ENCODE data around the gene PITX2. TPM values are rescaled to one million over a fixed set of nuclear protein-coding genes. Genes with fewer than 3 reads are reported as not detected.
"Not testable (repeated sequence)": the region's sequence is repeated elsewhere in the genome, so short reads cannot be mapped to it uniquely, and the experiment has no call there.

The PITX2 gene
- total and polyA plus RNA-seq, 7 donors, result 0.45 to 2.1 (median 1.1) TPM; not detected in 3

- Histone ChIP-seq H3K9me3 (peaks cover 0 to 9% (median 1%) of the 10 kb centered on the region in 4 donors), H3K36me3 (no peaks in the 10 kb centered on the region), H3K27ac (no peak overlapping the region), H3K4me3 (no peak overlapping the region), H3K27me3 (peaks cover 0 to 7% (median 0%) of the 10 kb centered on the region in 3 donors), H3K4me1 (no peaks in the 10 kb centered on the region)
- TF ChIP-seq EP300 (IDR thresholded peaks at IDR 0.05), result no peak
- TF ChIP-seq POLR2AphosphoS5 (IDR thresholded peaks at IDR 0.05), result no peak
- no peak for TF ChIP-seq CTCF (IDR thresholded peaks at IDR 0.05)
- no peak for TF ChIP-seq POLR2A (IDR thresholded peaks at IDR 0.05)
- DNase-seq, result no peak
- intact Hi-C loops (cut with DNase I), result no loop called here
- whole genome bisulfite sequencing, 2 donors, result 82 to 88% methylated on average over 1 of the region's 1 CpG
Observed at GRCh38 chr4:110595583-110595982, 27.3 kb downstream of the PITX2 start.

GRCh38 chr4:110589297-110589696 is 33.6 kb downstream of the PITX2 start:
- DNase-seq, result no peak
- Histone ChIP-seq H3K9me3 (no peaks in the 10 kb centered on the region), H3K27me3 (no peaks in the 10 kb centered on the region), H3K4me1 (no peaks in the 10 kb centered on the region), H3K27ac (no peak overlapping the region), H3K36me3 (no peaks in the 10 kb centered on the region), H3K4me3 (no peak overlapping the region)
- intact Hi-C loops (cut with DNase I), result no loop called here
- no peak for TF ChIP-seq POLR2A (IDR thresholded peaks at IDR 0.05)
- TF ChIP-seq CTCF (IDR thresholded peaks at IDR 0.05), result no peak
- no peak for TF ChIP-seq POLR2AphosphoS5 (IDR thresholded peaks at IDR 0.05)
- TF ChIP-seq EP300 (IDR thresholded peaks at IDR 0.05), result no peak

GRCh38 chr4:110587666-110588285 is 35.1 kb downstream of the PITX2 start:
- WGBS, 2 donors, result 93 to 94% methylated on average over 36 of the region's 36 CpGs
- no peaks in the 10 kb centered on the region for H3K36me3 ChIP-seq
- intact Hi-C loops (cut with DNase I), result no loop called here
- H3K27me3 ChIP-seq, result no peaks in the 10 kb centered on the region
- no peaks in the 10 kb centered on the region for H3K9me3 ChIP-seq
- no peak overlapping the region for H3K27ac ChIP-seq
- no peaks in the 10 kb centered on the region for H3K4me1 ChIP-seq
- no peak overlapping the region for H3K4me3 ChIP-seq
- TF ChIP-seq POLR2AphosphoS5 (IDR thresholded peaks at IDR 0.05) (no peak), POLR2A (IDR thresholded peaks at IDR 0.05) (no peak), EP300 (IDR thresholded peaks at IDR 0.05) (no peak), CTCF (IDR thresholded peaks at IDR 0.05) (no peak)
- no peak for DNase-seq

GRCh38 chr4:110586131-110586850 is 36.6 kb downstream of the PITX2 start:
- intact Hi-C loops (cut with DNase I), result no loop called here
- Histone ChIP-seq H3K4me1 (no peaks in the 10 kb centered on the region), H3K27me3 (no peaks in the 10 kb centered on the region), H3K4me3 (no peak overlapping the region), H3K27ac (no peak overlapping the region), H3K9me3 (no peaks in the 10 kb centered on the region), H3K36me3 (no peaks in the 10 kb centered on the region)
- DNase-seq, result no peak
- 24 to 29% methylated on average over 7 of the region's 7 CpGs for WGBS, 2 donors
- TF ChIP-seq POLR2AphosphoS5 (IDR thresholded peaks at IDR 0.05) (no peak), CTCF (IDR thresholded peaks at IDR 0.05) (peak in 1 of 4 experiments; percentile 15), EP300 (IDR thresholded peaks at IDR 0.05) (no peak), POLR2A (IDR thresholded peaks at IDR 0.05) (no peak)

GRCh38 chr4:110576696-110577095 is 46.2 kb downstream of the PITX2 start:
- H3K4me1 ChIP-seq; H3K27me3 ChIP-seq; H3K9me3 ChIP-seq; H3K36me3 ChIP-seq; DNase-seq; intact Hi-C loops (cut with DNase I); H3K4me3 ChIP-seq; H3K27ac ChIP-seq: not testable (repeated sequence)
- 93 to 94% methylated on average over 2 of the region's 2 CpGs for WGBS, 2 donors

Other genes starting within 250 kb of the PITX2 start
- gene ENPEP, start 146.9 kb downstream of the PITX2 start, total RNA-seq, result 1 to 10 TPM in 3 of 4 donors, under 1 TPM in 1; 0.99 to 2.2 (median 1.6) TPM
- under 1 TPM; 0.23 to 0.73 (median 0.60) TPM for gene ENPEP, start 146.9 kb downstream of the PITX2 start, polyA plus RNA-seq